DMS153 treated with DMSO at 0.1 percent for 48 hours (cell line): Measurements from ENCODE around the gene CD55.
A peak's percentile ranks its signal among the peaks of the same experiment; 100 is the strongest.
"Not testable (repeated sequence)": the region's sequence is repeated elsewhere in the genome, so short reads cannot be mapped to it uniquely, and the experiment has no call there.

Experiments used
- DNase-seq: peaks from one replicate; lab custom pipeline; 2025; ENCODE audit not compliant: unreplicated experiment; lab: John Stamatoyannopoulos, UW

CD55 gene

GRCh38 chr1:207305489-207305873, 16.0 kb upstream of the CD55 start:
- DNase-seq = no peak

DNA sequence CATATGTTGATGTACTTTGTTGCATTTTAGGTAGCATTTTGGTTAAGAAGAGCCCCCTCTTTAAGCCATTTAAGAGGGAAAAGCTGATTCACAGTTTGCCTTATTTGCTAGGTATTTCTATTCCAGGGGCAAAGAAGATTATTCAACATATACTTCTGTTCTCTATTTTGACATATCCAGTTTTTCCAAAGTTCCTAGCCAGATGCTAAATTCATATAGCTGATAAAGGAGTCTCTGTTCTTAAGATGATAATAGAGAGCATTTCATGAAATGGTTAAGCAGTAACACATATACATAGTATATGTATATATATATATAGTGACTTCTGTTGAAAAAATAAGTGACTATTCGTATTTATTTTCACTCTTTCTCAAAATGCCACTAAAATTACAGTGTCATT, 15.5 kb upstream of the CD55 start:
- no peak for DNase-seq

DNA sequence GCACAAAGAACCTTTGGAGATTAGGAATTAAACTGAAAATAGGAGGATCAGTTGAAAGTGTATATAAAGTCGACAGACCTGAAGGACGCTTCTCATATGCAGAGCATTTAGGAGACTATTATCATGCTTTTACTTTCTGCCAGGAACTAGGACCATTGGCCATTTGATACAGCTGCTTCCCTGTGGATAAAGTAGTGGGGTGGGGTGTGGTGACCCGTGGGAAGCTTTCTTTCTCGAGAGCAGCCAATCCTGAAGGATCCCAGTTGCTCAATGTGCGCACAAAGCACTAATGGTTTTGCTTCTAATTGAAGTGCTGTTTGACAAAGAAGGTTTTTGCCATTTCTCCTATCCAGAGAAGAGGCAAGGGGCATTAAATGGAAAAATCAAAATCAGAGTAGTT, 14.9 kb upstream of the CD55 start:
- no peak for DNase-seq

GRCh38 chr1:207308451-207309190, 12.9 kb upstream of the CD55 start:
- no peak for DNase-seq

GRCh38 chr1:207309745-207310273, 11.7 kb upstream of the CD55 start:
- no peak for DNase-seq

- no peak for DNase-seq
Observed at GRCh38 chr1:207311888-207312603, 9.4 kb upstream of the CD55 start.

GRCh38 chr1:207312604-207312920, 8.9 kb upstream of the CD55 start:
- no peak for DNase-seq

GRCh38 chr1:207313131-207313530, 8.3 kb upstream of the CD55 start:
- DNase-seq = no peak

GRCh38 chr1:207314816-207315215, 6.7 kb upstream of the CD55 start:
- no peak for DNase-seq

- DNase-seq = no peak
Observed at GRCh38 chr1:207315435-207315834, 6.0 kb upstream of the CD55 start.

DNA sequence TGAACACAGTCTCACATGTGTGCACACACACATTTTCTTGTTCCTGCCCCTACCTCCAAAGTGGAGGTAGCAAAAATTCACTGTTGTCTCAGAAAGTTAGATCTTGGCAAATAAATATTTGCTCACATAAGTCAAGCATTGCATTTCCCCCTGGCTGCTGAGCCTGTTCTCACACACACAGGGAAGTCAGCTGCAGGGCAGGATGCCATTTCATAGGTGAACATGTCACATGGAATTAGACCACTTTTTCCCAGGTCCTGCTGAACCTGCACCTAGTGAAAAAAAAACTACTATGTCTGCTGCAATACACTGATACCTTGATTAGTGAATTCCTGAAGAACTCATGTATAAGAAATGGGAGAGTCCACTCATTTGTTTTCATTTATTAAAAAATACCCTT, 5.3 kb upstream of the CD55 start:
- no peak for DNase-seq

- DNase-seq = no peak
Observed at GRCh38 chr1:207316622-207317391, 4.7 kb upstream of the CD55 start.

DNA sequence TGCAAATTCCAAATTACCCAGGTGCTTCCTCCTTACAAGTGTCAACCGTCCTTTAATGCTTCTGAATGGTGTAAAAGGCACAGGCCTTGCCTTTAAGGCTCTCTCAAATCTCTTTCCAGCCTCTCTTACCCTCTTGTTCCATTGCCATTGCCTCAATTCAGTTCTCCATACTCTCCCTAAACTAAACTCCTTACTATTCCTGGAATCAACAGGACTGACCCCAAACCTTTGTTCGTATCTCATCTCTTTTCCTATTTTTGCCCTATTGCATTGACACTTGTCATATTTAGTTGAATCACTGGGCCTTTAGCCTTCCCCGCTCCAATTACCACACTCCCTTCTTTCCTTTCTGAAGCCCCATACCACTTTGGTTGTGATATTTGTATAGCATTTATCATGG, 3.9 kb upstream of the CD55 start:
- DNase-seq = no peak

GRCh38 chr1:207318072-207318619, 3.3 kb upstream of the CD55 start:
- DNase-seq = no peak

DNA sequence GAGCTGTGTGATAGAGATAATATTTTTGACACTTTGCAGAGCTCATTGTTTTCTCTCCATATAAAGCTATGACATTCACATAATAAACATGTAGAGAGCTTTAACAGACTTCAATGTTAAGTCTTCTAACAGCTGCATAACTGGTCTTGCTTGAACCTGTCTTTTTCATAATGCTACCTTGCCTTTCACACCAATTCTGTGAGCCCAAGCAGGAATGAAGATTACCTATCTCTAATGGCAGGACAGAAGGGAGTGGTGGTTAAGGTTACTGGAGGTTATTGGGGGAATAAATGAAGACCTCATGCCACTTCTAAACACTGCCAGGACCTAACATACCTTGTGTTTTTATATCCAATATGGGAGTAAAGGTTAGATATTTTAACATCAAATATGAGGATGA, 2.3 kb upstream of the CD55 start:
- DNase-seq = no peak

DNA sequence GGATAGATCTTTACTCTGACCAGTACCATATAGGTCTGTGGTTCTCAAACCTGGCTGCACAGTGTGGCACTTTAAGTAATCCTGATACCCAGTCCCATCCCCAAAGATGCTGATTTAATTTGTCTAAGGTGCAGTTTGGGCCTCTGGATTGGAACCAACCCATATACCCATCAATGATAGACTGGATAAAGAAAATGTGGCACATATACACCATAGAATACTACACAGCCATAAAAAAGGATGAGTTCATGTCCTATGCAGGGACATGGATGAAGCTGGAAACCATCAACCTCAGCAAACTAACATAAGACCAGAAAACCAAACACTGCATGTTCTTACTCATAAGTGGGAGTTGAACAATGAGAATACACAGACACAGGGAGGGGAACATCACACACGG, 1.4 kb upstream of the CD55 start:
- DNase-seq = not testable (repeated sequence)

DNA sequence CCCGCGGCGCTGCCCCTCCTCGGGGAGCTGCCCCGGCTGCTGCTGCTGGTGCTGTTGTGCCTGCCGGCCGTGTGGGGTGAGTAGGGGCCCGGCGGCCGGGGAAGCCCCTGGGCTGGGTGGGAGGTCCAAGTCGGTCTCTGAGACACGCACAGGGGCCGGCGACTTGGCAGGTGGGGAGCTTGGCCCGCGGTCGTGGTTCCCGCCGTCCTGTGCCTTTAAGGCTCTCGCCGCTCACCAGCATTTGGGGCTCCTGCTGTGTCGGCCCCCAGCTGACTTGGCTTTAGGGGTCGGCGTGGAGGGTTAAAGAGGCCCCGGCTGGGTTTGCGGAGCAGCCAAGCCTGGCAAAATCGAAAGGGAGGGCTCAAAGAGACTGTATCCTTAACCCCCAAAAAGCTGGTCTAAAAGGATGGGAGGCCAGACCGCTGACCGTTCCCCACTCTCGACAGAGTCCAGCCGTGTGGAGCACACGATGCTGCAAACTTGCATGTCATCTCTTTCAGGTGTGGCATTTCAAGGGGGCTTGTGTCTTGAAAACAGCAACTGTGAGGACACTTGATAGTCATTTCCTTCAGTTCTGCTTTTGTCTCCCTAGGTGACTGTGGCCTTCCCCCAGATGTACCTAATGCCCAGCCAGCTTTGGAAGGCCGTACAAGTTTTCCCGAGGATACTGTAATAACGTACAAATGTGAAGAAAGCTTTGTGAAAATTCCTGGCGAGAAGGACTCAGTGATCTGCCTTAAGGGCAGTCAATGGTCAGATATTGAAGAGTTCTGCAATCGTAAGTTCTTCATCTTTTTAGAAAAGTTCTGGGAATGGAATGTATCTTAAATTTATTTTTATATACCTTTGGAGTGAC, 540 bp downstream of the CD55 start:
- peak; percentile 41 for DNase-seq

- no peak for DNase-seq
Observed at GRCh38 chr1:207323425-207324225, 2.1 kb downstream of the CD55 start.

GRCh38 chr1:207328004-207328403, 6.5 kb downstream of the CD55 start:
- no peak for DNase-seq

- DNase-seq = no peak
Observed at GRCh38 chr1:207328908-207329440, 7.5 kb downstream of the CD55 start.
